Measurements from ENCODE around the gene NAALADL2.

NAALADL2 gene

GRCh38 chr3:174960898-174961297, 101.8 kb downstream of the NAALADL2 start:
- no peak for DNase-seq (ENCODE audit: low spot score)

- no peak for DNase-seq (ENCODE audit: low spot score)
These were observed 114.3 kb downstream of the NAALADL2 start for GRCh38 chr3:174973465-174973864.

GRCh38 chr3:174986685-174987084, 127.6 kb downstream of the NAALADL2 start:
- no peak for DNase-seq (ENCODE audit: low spot score)

GRCh38 chr3:175001091-175001490, 142.0 kb downstream of the NAALADL2 start:
- DNase-seq (ENCODE audit: low spot score), result no peak

- no peak for DNase-seq (ENCODE audit: low spot score)
These were observed 143.6 kb downstream of the NAALADL2 start for GRCh38 chr3:175002732-175003143.

GRCh38 chr3:175003590-175003989, 144.5 kb downstream of the NAALADL2 start:
- no peak for DNase-seq (ENCODE audit: low spot score)

- DNase-seq (ENCODE audit: low spot score), result no peak
These were observed 146.1 kb downstream of the NAALADL2 start for GRCh38 chr3:175005193-175005592.

GRCh38 chr3:175005881-175006280, 146.7 kb downstream of the NAALADL2 start:
- DNase-seq (ENCODE audit: low spot score), result no peak

- no peak for DNase-seq (ENCODE audit: low spot score)
These were observed 148.2 kb downstream of the NAALADL2 start for GRCh38 chr3:175007306-175007705.

GRCh38 chr3:175009295-175009694, 150.2 kb downstream of the NAALADL2 start:
- no peak for DNase-seq (ENCODE audit: low spot score)

- no peak for DNase-seq (ENCODE audit: low spot score)
These were observed 156.0 kb downstream of the NAALADL2 start for GRCh38 chr3:175015056-175015635.

- DNase-seq (ENCODE audit: low spot score), result no peak
These were observed 160.0 kb downstream of the NAALADL2 start for GRCh38 chr3:175018946-175019727.

- no peak for DNase-seq (ENCODE audit: low spot score)
These were observed 161.0 kb downstream of the NAALADL2 start for GRCh38 chr3:175020101-175020500.

- DNase-seq (ENCODE audit: low spot score), result no peak
These were observed 170.7 kb downstream of the NAALADL2 start for GRCh38 chr3:175029828-175030227.

- DNase-seq (ENCODE audit: low spot score), result no peak
These were observed 180.7 kb downstream of the NAALADL2 start for GRCh38 chr3:175039875-175040274.

- DNase-seq (ENCODE audit: low spot score), result no peak
These were observed 182.2 kb downstream of the NAALADL2 start for GRCh38 chr3:175041369-175041768.

GRCh38 chr3:175046601-175047000, 187.5 kb downstream of the NAALADL2 start:
- DNase-seq (ENCODE audit: low spot score), result no peak

GRCh38 chr3:175047786-175048185, 188.7 kb downstream of the NAALADL2 start:
- no peak for DNase-seq (ENCODE audit: low spot score)

- no peak for DNase-seq (ENCODE audit: low spot score)
These were observed 198.3 kb downstream of the NAALADL2 start for GRCh38 chr3:175057401-175057800.

GRCh38 chr3:175059788-175060187, 200.7 kb downstream of the NAALADL2 start:
- DNase-seq (ENCODE audit: low spot score), result no peak

GRCh38 chr3:175065497-175065896, 206.4 kb downstream of the NAALADL2 start:
- no peak for DNase-seq (ENCODE audit: low spot score)

- no peak for DNase-seq (ENCODE audit: low spot score)
These were observed 207.7 kb downstream of the NAALADL2 start for GRCh38 chr3:175066617-175067415.

- no peak for DNase-seq (ENCODE audit: low spot score)
These were observed 209.5 kb downstream of the NAALADL2 start for GRCh38 chr3:175068587-175068986.
